ENCODE measurements around the gene PLXNA2. TPM values are rescaled to one million over a fixed set of nuclear protein-coding genes. Genes with fewer than 3 reads are reported as not detected.

Gene PLXNA2
- total RNA-seq, 1 donor from 2014 or later: 42.5 TPM

- peak; percentile 86 for DNase-seq
Observed at GRCh38 chr1:208221291-208221622, 22.9 kb downstream of the PLXNA2 start.

- peak; percentile 71 for DNase-seq
Observed at GRCh38 chr1:208219659-208220282, 24.4 kb downstream of the PLXNA2 start.

- DNase-seq: no peak
Observed at GRCh38 chr1:208219098-208219658, 25.0 kb downstream of the PLXNA2 start.

GRCh38 chr1:208218237-208219097, 25.7 kb downstream of the PLXNA2 start:
- no peak for DNase-seq

- no peak for DNase-seq
Observed at GRCh38 chr1:208217781-208218180, 26.4 kb downstream of the PLXNA2 start.

GRCh38 chr1:208216806-208217205, 27.4 kb downstream of the PLXNA2 start:
- DNase-seq: no peak

GRCh38 chr1:208216062-208216461, 28.1 kb downstream of the PLXNA2 start:
- no peak for DNase-seq

- DNase-seq: no peak
Observed at GRCh38 chr1:208215393-208215792, 28.8 kb downstream of the PLXNA2 start.

- DNase-seq: no peak
Observed at GRCh38 chr1:208213786-208214185, 30.4 kb downstream of the PLXNA2 start.

- DNase-seq: no peak
Observed at GRCh38 chr1:208212893-208213292, 31.3 kb downstream of the PLXNA2 start.

- DNase-seq: peak; percentile 68
Observed at GRCh38 chr1:208211921-208212843, 32.0 kb downstream of the PLXNA2 start.

GRCh38 chr1:208209896-208210589, 34.1 kb downstream of the PLXNA2 start:
- DNase-seq: no peak

- peak; percentile 61 for DNase-seq
Observed at GRCh38 chr1:208209286-208209685, 34.9 kb downstream of the PLXNA2 start.

GRCh38 chr1:208208132-208208487, 36.1 kb downstream of the PLXNA2 start:
- DNase-seq: no peak

- no peak for DNase-seq
Observed at GRCh38 chr1:208207388-208208131, 36.6 kb downstream of the PLXNA2 start.

- no peak for DNase-seq
Observed at GRCh38 chr1:208206092-208206698, 38.0 kb downstream of the PLXNA2 start.

GRCh38 chr1:208205216-208206013, 38.8 kb downstream of the PLXNA2 start:
- no peak for DNase-seq

- DNase-seq: no peak
Observed at GRCh38 chr1:208204779-208205178, 39.4 kb downstream of the PLXNA2 start.

GRCh38 chr1:208203848-208204609, 40.2 kb downstream of the PLXNA2 start:
- DNase-seq: no peak
